ENCODE data around the gene PHLPP2. TPM values are rescaled to one million over a fixed set of nuclear protein-coding genes. Genes with fewer than 3 reads are reported as not detected.
A peak's percentile ranks its signal among the peaks of the same experiment; 100 is the strongest.

Gene PHLPP2
- polyA plus RNA-seq (2013, experiment 1 of 2; ENCODE audit: insufficient read length) = 7.7 TPM
- 7.3 TPM for polyA plus RNA-seq (2013, experiment 2 of 2; ENCODE audit: insufficient read length)

- no peak for DNase-seq
These were observed at the start of gene PHLPP2 for GRCh38 chr16:71724320-71724751. PHLPP2 (minus strand) TSS chr16:71724701; CDS start chr16:71714795, 9,906 bp downstream.

GRCh38 chr16:71771571-71771970 lies 47.1 kb upstream of the PHLPP2 start:
- no peak for DNase-seq

GRCh38 chr16:71769222-71769621 lies 44.7 kb upstream of the PHLPP2 start:
- no peak for DNase-seq

GRCh38 chr16:71767060-71767900 lies 42.8 kb upstream of the PHLPP2 start:
- no peak for DNase-seq

GRCh38 chr16:71762186-71762585 lies 37.7 kb upstream of the PHLPP2 start:
- DNase-seq = peak; percentile 69

GRCh38 chr16:71761097-71761496 lies 36.6 kb upstream of the PHLPP2 start:
- no peak for DNase-seq

GRCh38 chr16:71758293-71758760 lies 33.8 kb upstream of the PHLPP2 start:
- no peak for DNase-seq

GRCh38 chr16:71754652-71755051 lies 30.2 kb upstream of the PHLPP2 start:
- no peak for DNase-seq

GRCh38 chr16:71754108-71754507 lies 29.6 kb upstream of the PHLPP2 start:
- no peak for DNase-seq

- DNase-seq = no peak
These were observed 23.7 kb upstream of the PHLPP2 start for GRCh38 chr16:71748226-71748625.

GRCh38 chr16:71746442-71747046 lies 22.0 kb upstream of the PHLPP2 start:
- DNase-seq = peak; percentile 23

- DNase-seq = no peak
These were observed 14.4 kb upstream of the PHLPP2 start for GRCh38 chr16:71738855-71739254.

- no peak for DNase-seq
These were observed 13.0 kb upstream of the PHLPP2 start for GRCh38 chr16:71737501-71737900.

GRCh38 chr16:71734511-71734910 lies 10.0 kb upstream of the PHLPP2 start:
- DNase-seq = no peak

GRCh38 chr16:71732587-71732986 lies 8.1 kb upstream of the PHLPP2 start:
- DNase-seq = no peak

- DNase-seq = no peak
These were observed 3.2 kb upstream of the PHLPP2 start for GRCh38 chr16:71727551-71728324.

- DNase-seq = no peak
These were observed 2.2 kb upstream of the PHLPP2 start for GRCh38 chr16:71726476-71727315.

GRCh38 chr16:71723537-71724319 lies 773 bp downstream of the PHLPP2 start:
- peak; percentile 70 for DNase-seq

GRCh38 chr16:71722801-71723536 lies 1.5 kb downstream of the PHLPP2 start:
- peak; percentile 62 for DNase-seq

GRCh38 chr16:71721066-71721740 lies 3.3 kb downstream of the PHLPP2 start:
- no peak for DNase-seq

All from fibroblast of skin of abdomen (primary cell).